HL-60 (cell line): ENCODE data around the gene TTLL11.

Experiments
- CTCF ChIP-seq: IDR thresholded peaks from one replicate; pipeline ENCODE4 v1.5.1; 2011; ENCODE audit warnings: low read length, control low read depth, inconsistent platforms; ENCODE audit not compliant: insufficient read depth
- GABPA ChIP-seq: IDR thresholded peaks from 2 replicates; pipeline ENCODE4 v1.6.1; 2012; ENCODE audit warnings: low read depth
- POLR2AphosphoS5 ChIP-seq: IDR thresholded peaks from 2 replicates; pipeline ENCODE4 v1.6.1; 2012; ENCODE audit warnings: low read depth
- REST ChIP-seq: IDR thresholded peaks from 2 replicates; pipeline ENCODE4 v1.6.1; 2012; ENCODE audit warnings: low read depth; ENCODE audit not compliant: insufficient replicate concordance
- SPI1 ChIP-seq: IDR thresholded peaks from 2 replicates; pipeline ENCODE4 v1.6.1; 2012; ENCODE audit warnings: low read depth, mild to moderate bottlenecking, borderline replicate concordance

GRCh38 chr9:122134822-122135528 lies 41.9 kb upstream of the TTLL11 start:
- TF ChIP-seq CTCF = no peak
- no peak for TF ChIP-seq REST
- TF ChIP-seq POLR2AphosphoS5 = no peak
- TF ChIP-seq GABPA = no peak
- TF ChIP-seq SPI1 = no peak
